ENCODE results near the gene ALDH1A2.
"Not testable (repeated sequence)": the region's sequence is repeated elsewhere in the genome, so short reads cannot be mapped to it uniquely, and the experiment has no call there.

Gene ALDH1A2

DNA sequence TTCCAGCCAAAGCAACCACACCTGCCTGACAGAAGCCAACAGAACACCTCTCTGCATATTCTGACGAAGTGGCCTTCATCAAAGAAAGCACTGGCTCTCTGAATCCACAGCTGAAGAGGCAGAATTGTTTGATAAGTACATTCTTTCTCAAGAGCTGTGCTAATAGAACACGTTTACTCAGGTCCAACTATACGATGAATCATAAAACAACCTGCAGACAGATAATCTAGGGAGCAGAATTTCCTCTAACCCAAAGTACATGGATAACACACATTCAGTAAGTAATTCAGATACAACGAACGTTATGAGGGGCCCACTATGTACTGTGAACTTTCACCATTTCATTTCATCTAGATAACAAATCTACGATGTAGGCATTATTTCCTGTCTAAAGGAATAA lies 25.4 kb downstream of the ALDH1A2 start:
- no peak for DNase-seq (ENCODE audit: low spot score)

- DNase-seq (ENCODE audit: low spot score): no peak
Measured at GRCh38 chr15:58039079-58040035, 26.2 kb downstream of the ALDH1A2 start.

DNA sequence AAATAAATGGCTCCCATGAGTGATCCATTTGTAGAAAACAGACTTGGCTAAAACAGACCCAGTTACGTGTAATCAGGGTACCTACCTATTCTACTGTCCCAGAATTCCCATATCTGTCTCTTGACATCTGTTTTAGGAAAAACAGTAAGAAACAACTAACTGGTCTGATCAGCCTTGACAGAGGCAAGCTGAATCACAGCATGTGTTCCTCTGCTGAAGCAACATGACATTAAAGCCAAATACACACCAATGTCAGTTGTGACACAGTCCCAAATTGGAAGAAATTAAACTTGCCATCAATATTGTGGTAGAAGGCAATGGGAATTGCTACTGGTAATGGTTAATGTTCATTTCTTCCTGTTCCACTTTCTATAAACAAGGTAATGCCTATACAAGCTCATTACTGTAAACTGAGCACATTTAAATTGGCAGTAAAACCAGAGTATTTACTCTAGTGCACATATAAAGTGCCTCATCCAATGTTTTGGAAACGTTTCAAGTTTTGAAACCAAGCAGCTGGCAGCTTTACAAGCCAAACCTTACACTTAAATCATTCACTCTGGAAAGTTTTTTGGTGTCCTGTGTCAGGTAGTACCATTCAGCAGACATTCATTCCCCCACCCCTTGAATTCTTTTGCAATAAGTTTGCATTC lies 27.0 kb downstream of the ALDH1A2 start:
- DNase-seq (ENCODE audit: low spot score): no peak

DNA sequence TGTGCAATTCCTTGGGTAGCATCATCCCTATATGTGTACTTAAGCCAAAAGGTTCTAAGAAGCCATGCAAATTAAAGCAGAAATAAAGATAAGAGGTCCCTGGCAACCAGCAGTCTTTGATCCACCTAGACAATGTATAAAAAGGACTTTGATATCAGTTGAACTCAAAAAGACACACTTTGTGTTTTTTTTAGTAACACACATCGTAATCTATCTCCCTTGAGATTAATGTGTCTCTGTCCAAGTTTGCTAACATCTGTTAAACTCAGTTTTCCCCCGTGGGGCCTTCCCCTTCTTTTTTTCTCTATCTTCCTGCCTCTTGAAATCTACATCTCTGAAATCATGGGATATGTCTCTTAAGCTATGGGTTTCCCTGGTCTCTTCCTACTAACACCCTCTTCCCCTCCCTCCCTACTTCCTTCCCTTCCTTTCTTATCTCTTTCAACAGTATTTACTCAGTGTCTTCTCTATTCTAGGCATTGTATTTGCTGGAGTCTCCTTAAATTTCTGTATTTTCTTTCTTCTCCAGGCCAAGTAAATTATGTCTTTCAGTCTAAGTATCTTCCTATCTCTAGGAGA lies 27.7 kb downstream of the ALDH1A2 start:
- DNase-seq (ENCODE audit: low spot score): no peak

DNA sequence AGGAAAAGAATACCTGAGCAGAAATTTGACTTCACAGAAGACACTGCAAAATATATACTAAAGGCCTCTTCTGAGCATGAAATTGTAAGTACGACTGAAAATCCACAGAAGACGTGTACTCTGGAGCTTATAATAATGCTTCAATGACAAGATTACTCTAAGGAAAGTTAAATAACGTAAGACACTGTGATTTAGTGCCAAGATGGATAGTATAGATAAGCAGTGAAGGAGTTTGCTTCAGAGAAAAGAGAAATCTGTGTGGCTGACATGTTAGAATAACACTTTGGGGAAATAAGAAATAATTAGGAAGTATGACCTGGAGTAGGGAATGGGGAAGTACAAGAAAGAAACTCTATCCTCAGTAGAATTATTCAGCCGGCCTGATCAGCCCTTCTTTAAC lies 28.9 kb downstream of the ALDH1A2 start:
- no peak for DNase-seq (ENCODE audit: low spot score)

DNA sequence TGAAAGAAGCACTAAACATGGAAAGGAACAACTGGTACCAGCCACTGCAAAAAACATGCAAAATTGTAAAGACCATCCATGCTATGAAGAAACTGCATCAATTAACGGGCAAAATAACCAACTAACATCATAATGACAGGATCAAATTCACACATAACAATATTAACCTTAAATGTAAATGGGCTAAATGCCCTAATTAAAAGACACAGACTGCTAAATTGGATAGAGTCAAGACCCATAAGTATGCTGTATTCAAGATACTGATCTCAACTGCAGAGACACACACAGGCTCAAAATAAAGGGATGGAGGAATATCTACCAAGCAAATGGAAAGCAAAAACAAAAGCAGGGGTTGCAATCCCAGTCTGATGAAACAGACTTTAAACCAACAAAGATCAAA lies 37.1 kb downstream of the ALDH1A2 start:
- DNase-seq (ENCODE audit: low spot score): not testable (repeated sequence)

- no peak for DNase-seq (ENCODE audit: low spot score)
Measured at GRCh38 chr15:58026552-58026951, 39.0 kb downstream of the ALDH1A2 start.

DNA sequence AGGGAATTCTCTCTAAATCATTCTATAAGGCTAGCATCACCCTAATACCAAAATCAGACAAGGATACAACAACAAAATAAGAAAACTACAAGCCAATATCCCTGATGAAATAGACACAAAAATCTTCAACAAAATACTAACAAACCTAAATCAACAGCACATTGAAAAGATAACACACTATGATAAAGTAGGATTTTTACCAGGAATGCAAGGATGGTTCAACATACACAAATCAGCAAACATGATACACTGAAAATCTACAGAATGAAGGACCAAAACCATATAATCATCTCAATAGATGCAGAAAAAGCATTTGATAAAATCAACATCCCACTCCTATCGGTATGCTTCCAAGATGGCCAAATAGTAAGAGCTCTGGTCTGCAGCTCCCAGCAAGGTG lies 39.5 kb downstream of the ALDH1A2 start:
- DNase-seq (ENCODE audit: low spot score): no peak

- no peak for DNase-seq (ENCODE audit: low spot score)
Measured at GRCh38 chr15:58021332-58022230, 43.9 kb downstream of the ALDH1A2 start.

DNA sequence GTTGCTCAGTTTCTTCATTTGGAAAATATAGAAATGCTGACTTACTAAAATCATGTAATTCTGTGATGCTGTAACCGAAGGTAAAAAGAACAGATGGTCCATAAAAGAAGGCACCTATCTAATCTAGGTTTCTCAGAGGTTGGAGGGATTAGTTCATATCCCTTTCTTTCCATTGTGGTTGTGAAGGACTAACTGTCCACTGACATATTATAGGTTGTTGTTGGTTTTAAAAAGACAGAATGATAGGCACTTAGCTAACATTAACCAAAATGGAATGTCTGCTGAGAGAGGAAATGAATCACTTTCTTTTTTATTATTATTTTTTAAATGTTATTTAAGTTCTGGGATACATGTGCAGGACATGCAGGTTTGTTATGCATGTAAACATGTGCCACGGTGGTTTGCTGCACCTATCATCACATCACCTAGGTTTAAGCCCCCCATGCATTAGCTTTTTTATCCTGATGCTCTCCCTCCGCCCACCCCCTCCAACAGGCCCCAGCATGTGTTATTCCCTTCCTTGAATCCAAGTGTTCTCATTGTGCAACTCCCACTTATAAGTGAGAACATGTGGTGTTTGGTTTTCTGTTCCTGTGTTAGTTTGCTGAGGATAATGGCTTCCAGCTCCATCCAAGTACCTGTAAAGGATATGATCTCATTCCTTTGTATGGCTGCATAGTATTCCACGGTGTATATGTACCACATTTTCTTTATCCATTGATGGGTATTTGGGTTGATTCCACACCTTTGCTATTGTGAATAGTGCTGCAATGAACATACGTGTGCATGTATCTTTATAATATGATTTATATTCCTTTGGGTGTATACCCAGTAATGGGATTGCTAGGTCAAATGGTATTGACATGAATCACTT lies 45.8 kb downstream of the ALDH1A2 start:
- DNase-seq (ENCODE audit: low spot score): no peak

DNA sequence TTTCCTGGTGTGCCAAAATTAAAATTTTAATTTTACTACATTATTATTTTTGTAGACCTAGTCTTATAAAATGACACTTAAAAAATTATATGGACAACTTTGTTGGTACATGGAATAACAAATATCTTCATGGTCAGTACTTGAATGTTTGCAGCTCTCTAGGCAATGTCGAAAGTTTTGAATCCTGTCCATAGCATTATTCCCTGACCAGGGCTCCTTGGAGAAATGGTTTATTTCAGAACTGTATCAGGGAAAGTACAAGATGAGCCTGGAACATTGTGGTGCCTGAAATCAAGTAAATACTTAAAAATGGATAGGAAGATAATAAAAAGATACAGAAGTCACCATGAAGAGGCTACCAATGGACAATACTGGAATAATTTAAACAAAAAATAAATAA lies 47.6 kb downstream of the ALDH1A2 start:
- DNase-seq (ENCODE audit: low spot score): no peak

- no peak for DNase-seq (ENCODE audit: low spot score)
Measured at GRCh38 chr15:58016581-58017175, 48.8 kb downstream of the ALDH1A2 start.

GRCh38 chr15:58015565-58015964 lies 49.9 kb downstream of the ALDH1A2 start:
- DNase-seq (ENCODE audit: low spot score): no peak

DNA sequence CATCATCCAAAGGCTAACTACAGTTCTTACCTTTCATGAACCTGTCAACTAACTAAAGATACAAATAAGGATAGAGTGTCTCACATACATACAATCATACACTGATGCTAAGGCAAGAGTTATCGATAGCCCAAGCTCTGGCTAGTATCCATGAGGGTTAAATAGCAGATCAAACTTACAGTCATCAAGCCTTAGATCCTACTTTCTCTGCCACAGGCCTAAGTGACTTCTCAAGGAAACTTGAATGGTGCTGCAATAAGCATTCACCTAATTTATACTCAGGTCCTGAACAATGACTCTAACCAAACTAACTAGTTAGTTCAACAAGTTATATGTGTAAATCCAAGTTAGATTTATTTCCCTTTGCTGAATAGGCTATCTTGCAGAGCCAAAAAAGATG lies 51.0 kb downstream of the ALDH1A2 start:
- no peak for DNase-seq (ENCODE audit: low spot score)

DNA sequence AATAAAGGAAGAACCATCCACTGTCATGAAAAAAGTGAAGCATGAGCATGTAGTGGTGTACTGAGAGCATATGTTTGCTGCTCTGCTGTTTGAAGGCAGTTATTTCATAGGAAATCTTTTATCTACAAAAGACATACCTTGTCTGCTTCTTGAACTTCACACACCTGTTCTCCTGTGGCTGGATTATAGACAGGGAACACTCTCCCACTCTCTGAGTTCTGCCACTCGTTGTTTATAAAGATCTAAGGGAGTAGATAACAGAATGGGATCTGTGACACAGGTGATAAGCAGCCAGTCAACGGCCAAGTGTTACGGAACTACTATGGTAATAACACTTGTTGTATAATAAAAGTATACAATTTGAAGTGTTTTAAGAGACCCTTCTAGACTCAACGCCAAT lies 51.5 kb downstream of the ALDH1A2 start:
- DNase-seq (ENCODE audit: low spot score): no peak

GRCh38 chr15:58010983-58011382 lies 54.5 kb downstream of the ALDH1A2 start:
- no peak for DNase-seq (ENCODE audit: low spot score)

DNA sequence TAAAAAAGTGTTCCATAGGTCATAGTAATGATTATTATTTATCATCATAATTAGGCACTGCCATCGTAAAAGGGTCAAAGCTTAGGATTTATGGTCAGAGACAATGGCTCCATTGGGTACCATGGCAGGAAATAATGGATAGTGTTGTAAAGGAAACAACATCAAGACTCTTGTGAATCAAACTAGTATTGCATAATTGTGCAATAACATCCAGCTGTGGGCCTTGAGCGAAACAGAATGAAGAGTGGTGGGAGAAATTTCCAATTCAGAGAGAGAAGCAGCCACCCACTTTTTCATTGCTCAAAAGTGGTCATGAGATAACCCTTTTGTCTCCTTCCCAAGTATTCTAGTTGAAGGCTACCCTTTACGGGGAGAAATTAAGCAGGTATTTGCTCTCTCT lies 61.7 kb downstream of the ALDH1A2 start:
- DNase-seq (ENCODE audit: low spot score): no peak

DNA sequence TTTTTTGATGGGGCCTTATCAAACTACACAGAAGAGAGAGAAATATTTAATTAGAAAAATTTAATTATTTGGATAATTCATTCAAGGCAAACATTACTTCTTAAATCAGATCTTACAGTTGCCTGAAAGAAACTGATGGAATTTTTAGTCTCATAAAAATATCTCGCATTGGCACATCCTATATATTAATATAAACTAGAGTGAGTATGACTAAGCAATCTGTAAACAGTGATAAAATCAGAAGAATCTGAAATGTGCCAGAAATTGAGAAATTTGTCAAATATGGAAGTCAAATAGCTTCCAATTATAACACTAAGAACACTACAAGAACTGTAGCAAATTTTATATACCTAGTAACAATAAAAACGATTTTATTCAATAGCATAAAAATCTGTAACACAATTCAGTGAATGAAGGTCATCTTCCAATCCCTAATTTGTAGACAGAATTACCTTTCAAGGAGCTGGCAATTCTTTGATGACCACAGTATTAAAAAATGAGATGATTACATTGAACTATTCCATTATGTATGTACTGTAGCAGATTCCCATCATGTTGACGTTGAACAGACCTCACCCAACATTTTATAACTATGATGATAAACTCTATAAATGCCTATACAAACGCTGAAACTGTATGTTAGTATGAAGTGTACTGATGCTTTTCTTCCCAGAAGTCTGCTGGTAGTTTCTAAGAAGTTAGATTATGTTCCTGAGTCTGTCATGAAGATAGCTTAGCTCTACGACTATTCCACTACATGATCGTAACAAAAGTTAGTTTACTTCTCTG lies 63.0 kb downstream of the ALDH1A2 start:
- no peak for DNase-seq (ENCODE audit: low spot score)

DNA sequence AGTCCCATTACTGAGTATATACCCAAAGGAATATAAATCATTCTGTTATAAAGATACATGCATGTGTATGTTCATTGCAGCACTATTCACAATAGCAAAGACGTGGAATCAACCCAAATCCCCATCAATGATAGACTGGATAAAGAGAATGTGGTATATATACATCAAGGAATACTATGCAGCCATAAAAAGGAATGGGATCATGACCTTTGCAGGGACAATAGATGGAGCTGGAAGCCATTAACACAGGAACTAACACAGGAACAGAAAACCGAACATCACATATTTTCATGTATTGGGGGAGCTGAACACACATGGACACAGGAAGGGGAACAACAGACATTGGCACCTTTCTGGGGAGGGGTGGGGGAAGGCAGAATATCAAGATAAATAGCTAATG lies 65.8 kb downstream of the ALDH1A2 start:
- DNase-seq (ENCODE audit: low spot score): not testable (repeated sequence)

GRCh38 chr15:57996561-57996960 lies 69.0 kb downstream of the ALDH1A2 start:
- no peak for DNase-seq (ENCODE audit: low spot score)

Data from cerebellar cortex (tissue), 1 donor.